GM21367 (cell line): Measurements from ENCODE around the gene PTPRM.

Experiments
- ATAC-seq: cut with Tn5 transposase; IDR thresholded peaks from one replicate; pipeline ENCODE4 v1.9.1; 2021; ENCODE audit not compliant: unreplicated experiment

PTPRM gene

DNA sequence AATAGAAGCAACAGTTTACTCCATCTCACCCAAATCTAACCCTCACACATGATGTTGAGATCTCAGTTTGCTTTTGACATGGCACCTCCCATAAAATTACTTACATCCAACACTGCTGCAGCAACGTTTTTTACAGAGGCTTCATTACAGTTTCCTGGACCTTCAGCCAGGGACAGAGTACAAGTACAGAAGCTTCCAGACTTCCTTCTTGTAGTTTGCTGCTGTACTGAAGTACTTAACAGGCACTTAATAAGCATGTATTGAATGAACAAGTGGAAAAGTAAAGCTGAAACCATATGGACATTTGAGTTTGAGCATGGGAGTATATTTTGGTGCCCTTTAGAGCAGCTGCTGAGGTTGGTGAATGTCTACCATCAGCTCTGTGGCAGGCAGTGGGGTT is 514.2 kb downstream of the PTPRM start:
- ATAC-seq = no peak

GRCh38 chr18:8081872-8082553 is 514.9 kb downstream of the PTPRM start:
- ATAC-seq = no peak

DNA sequence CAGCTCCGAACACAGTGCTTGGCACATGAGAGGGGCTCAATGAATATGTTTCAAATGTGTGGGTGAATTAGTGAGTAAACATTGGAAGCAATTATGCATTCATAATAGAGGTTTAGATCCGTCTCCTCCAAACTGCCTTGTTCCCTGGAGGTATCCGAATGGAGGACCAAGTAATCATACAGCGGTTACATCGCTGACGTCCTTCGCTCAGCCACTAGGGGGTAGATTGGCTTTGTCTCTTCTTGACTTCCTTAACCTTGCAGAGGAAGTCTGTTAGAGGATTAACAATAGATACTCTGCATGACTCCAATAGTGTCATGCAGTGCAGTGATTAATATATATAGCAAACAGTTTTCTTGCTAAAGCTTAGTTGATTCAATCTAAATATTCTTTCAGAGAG is 517.0 kb downstream of the PTPRM start:
- no peak for ATAC-seq

DNA sequence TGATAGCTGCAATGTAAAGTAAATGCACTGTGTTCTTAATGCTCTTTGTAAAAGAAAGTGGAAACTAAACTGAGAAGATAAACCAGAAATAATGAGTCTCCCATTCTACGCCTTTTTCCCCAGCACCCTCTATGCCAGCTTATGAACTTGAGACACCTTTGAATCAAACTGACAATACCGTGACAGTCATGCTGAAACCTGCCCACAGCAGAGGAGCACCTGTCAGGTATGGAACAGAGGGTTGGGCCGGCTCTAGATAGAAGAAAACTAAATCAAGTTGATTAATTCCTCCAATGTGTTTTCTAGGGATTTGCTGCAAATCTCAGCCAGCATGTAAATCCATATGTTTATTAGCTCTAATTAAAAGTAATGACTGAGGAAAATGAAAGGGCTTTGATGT is 521.5 kb downstream of the PTPRM start:
- no peak for ATAC-seq

GRCh38 chr18:8091035-8091434 is 523.9 kb downstream of the PTPRM start:
- ATAC-seq = no peak

DNA sequence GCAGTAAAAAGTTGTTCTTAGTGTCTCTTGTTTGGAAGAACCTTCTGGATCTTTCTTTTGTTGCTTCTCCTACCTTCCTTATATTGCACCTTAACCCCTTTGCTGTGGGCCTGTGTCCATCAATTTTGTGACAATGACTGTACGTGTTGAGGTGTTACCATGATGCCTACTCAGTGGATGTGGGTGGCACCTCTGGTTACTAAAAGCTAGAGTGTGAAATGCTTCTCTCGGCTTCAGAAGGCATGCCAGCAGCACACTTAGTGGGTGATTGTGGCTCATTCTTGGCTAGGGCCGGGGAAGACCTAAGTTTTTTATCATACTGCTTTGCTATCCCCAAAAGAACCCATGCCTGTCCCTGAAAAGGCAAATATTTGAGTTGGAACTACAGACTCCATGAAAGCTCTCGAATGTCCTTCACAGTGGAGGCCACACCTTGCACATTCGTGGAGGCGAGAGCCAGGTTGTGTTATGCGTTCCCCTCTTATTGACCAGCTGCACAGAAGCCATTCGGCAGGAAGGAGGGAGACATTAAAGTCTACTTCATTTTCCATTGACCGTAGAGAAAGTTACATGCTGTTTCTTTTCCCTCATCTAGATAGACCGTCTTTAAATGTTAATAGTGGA is 528.9 kb downstream of the PTPRM start:
- no peak for ATAC-seq

DNA sequence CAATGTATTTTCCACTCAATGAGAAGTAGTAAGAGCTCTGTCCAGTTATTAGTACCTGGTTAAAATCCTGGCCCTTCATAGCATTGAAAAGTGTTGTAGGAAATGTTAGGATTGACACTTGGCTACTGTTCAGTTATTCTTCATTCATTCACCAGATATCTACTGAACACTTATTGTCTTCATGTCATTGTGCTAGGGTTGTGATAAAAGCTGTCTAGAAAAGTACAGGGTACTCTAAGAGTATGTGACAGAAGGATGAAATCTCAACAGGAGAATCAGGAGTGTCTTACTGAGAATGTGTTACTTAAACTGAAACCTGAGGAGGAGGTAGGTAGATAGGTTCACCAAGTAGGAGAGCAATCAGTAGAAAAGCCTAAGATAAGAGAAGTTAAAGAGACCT is 530.3 kb downstream of the PTPRM start:
- ATAC-seq = no peak

DNA sequence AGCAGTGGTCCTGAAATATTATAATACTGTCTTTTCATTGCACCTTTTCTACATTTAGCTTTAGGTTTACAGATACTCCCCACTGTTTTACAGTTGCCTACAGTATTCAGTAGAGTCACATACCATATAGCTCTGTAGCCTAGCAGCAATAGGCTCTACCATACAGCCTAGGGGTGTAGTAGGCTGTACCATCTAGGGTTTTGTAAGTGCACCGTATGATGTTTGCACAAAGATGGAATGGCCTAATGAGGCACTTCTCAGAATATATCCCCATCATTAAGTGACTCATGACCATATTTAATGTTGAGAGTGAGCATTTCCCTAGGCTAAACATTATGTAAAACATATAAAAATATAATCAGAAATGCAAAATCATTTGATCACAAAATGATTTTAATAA is 530.8 kb downstream of the PTPRM start:
- ATAC-seq = no peak

DNA sequence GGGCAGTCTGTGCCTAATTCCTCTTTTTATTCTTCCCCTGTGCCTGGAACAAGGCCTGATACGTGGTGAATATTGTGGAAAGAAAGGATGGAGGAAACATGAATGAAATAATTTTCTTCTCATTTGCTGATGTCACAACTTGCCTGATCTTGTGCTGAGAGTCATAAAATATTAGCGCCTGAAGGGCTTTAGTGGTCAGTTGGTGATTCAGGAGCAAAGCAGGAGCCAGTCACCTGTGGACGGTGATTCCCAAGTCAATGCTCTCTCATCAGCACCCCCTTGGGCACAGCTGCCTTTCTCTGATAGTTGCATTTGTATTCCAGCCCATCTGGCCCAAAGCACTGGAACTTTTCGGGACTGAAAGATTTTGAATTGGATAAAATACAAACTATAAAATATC is 539.5 kb downstream of the PTPRM start:
- ATAC-seq = no peak

GRCh38 chr18:8107426-8107825 is 540.3 kb downstream of the PTPRM start:
- no peak for ATAC-seq

- ATAC-seq = no peak
These were observed 547.4 kb downstream of the PTPRM start for GRCh38 chr18:8114480-8114879.

DNA sequence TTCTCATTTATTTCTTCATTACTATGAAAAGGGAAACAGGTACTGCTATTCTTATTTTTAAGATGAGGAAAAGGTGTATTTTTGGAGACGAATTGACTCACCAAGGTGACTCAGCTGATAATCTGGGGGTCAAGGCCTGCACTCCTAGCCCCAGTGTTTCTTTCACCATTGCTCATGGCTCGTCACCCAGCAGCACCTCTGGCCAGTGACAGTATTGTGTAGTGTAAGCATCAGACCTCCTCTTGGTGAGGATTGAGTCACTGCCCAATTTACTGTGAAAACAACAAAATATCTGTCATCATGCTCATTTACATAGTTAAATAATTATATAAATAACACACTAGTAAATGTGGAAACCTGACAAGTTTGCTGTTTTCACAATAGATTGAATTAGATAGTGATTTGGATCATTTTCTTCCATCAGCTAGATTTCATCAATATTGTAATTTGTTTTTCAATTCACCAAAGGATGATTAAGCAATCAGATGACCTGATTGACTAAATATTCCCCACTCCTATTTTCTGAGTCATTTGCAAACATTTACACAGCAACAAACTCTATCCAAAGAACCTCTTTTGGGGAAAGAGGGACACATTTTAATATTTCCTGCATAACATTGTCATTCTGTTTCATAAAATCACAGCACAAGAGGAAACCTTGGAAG is 549.4 kb downstream of the PTPRM start:
- no peak for ATAC-seq

DNA sequence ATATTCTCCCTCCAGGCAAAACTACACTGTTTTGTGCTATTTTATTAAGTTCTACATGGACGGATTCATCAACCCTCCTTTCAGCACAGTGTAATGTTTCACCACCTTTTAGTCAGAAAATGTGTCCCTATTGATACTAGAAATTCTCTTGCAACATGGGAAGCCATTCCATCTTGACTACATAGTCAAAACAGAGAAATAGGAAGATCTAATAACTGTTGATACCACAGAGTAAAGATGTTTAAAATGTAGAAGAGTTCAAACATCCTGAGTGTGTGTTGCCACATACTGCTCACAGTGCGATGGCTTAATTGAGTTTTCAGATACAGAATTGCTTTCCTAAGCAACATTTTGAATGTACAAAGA is 549.9 kb downstream of the PTPRM start:
- no peak for ATAC-seq

DNA sequence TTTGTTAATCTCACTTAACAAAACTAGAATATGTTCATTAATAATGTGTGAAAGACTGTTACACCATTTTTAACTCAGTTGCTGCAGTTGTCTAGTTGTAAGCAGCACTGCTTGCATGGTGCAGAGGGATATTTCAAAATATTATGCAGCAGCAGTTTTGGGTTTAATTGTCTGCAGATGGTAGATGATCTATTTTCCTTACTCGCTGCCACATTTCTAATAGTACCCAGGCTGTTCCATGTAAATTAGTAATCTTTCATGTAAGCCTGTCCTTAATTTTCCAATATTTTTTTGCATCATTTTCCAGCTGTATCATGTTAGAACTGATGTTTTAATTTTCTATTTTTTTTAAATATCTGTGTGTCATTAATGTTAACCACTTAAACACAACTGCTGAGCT is 554.0 kb downstream of the PTPRM start:
- ATAC-seq = no peak

DNA sequence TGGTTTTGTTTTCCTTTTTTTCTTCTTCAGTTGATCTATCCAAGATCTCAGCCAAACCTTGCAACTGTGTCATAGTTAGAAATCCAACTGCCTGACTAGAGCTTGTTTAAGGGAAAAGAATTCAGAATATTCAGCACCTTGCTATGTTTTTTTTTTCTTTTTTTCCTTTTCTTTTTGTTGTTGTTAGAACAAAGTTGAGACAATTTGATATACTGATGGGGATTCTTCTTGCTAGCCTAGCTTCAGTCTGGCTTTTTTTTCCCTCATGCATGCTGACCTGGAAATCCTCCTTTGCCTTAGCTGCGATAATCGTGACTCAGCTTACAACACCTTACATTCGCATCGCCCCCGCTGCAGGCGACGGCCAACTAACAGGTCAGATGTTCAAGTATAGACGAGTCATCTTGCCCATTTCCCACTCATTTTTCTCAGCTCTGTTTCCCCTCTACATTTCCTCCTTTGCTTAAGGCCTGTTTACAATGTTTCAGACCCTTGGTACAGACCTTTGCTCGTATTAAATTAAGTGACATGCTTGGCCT is 554.9 kb downstream of the PTPRM start:
- no peak for ATAC-seq

DNA sequence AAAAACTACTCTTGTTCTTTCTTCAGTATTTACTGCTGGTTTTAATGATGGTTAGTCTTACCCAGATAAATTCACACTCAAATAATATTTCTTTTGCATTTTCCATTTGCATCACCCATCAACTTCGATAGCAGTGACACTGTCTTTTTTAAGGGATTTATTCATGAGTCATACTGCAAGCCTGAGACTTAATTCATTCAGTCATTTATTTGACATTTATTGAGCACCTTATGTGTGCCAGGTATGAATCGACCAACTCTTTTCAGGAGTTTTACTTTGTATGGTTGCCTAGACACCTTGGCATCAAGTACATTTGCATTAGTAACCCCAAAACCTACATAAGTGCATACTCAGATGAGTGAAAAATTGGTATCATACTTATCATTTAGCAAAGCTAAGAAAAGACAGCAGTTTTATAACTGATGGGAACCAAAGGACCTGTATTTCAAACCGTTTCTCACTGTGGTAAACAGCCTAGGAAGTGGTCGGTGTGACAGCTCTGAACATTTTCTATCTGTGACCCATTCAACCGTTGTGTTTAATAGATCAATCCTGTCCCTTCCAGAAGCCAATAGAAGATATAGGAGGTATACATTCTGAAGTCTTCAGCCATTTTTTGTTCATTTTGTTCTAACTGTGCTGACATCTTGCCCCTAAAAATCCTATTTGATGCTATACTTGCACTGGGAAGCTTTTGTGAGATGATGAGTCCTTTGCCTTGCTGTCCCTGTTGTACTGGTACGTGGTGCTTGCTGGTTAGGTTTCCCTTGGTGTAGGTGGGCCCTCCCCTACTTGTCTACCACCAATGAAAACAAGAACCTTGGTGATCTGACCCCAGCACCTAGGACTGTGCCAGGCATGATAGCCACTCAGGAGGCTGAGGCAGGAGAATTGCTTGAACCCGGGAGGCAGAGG is 557.4 kb downstream of the PTPRM start:
- ATAC-seq = no peak

DNA sequence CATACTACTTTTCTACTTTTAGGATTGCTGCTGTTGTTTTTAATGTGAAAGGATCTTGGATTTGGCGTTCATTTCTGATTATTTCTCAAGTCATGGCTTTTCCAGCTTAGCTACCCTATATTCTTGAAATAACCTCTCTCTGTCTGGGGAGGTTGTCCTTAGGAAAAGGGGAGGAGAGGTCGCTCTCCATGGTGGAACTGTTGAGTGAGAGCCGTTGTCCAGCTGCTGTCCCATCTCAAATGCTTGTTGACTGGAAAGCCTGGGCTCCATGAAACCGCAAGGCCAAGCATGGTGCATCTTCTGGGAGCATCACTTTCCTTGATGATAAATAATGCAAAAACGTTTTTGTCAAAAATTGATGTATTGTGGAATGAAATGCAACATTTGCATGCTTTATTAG is 563.0 kb downstream of the PTPRM start:
- ATAC-seq = no peak

DNA sequence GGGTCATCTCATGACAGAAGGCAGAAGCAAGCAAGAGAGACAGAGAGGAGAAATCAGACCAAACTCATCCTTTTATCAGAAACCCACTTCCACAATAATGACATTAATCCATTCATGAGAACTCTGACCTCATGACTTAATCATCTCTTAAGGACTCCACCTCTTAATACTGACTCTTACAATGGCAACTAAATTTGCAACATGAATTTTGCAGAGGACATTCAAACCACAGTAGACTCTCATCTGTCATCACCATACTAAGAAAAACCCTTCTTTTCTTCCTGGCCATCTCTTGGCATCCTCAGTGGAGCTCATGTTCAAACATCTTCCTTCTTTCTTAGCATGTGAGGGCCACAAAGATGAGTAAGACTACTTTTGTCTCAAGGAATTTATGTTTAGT is 565.9 kb downstream of the PTPRM start:
- no peak for ATAC-seq

DNA sequence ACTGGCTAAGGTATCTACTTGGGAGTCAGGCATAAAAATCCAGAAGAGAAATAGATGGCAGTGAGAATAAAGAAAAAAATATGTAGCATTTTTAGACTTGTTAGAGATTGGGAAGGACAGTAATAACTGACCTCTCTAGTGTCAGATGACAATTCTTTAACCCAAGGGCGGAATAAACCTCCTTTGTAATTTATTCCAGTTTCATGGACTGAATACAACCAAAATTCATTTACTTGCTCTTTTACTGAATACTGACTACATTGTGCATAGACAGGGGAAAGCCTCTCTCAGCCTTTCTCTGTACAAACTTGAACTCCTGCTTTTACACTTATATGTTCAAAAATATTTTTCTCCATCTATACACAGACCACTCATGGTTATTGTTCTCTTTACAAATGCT is 566.8 kb downstream of the PTPRM start:
- no peak for ATAC-seq

DNA sequence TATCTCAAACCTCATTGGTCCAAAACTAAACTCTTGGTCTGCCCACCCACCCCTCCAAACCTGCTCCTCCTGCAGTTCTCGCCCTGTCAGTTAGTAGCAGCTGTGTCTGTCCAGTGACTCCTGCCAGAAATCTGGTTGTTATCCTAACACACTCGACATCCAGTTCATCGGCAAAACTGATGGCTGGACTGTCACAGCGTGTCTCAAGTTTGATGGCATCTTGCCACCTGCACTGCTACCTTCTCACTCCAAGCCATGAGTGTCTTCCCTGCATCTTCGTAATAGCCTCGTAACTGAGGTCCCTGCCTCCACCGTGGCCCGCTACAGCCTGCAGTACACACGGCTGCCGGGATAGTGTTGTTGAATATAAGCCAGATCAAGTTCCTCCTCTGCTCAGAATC is 572.0 kb downstream of the PTPRM start:
- no peak for ATAC-seq

- no peak for ATAC-seq
These were observed 572.8 kb downstream of the PTPRM start for GRCh38 chr18:8139891-8140406.
